Muscle layer of colon (tissue), 2 donors: ENCODE data around the gene ZNF121.
A peak's percentile ranks its signal among the peaks of the same experiment; 100 is the strongest.
"Not testable (repeated sequence)": the region's sequence is repeated elsewhere in the genome, so short reads cannot be mapped to it uniquely, and the experiment has no call there.

Source experiments
- H3K27ac ChIP-seq: one replicate; pipeline ENCODE4 v1.7.0; 2013; ENCODE audit warnings: low read depth, mild to moderate bottlenecking, low read length, moderate library complexity
- H3K27me3 ChIP-seq, 2 donors: one replicate each; pipeline ENCODE4 v1.7.0; 2013; ENCODE audit warnings: low read length in 2 of 2, mild to moderate bottlenecking in 2 of 2; ENCODE audit not compliant: insufficient read depth in 2 of 2, control insufficient read depth in 1 of 2
- H3K36me3 ChIP-seq: one replicate; pipeline ENCODE4 v1.7.0; 2013; ENCODE audit warnings: mild to moderate bottlenecking, low read length; ENCODE audit not compliant: insufficient read depth
- H3K4me1 ChIP-seq: one replicate; pipeline ENCODE4 v1.7.0; 2013; ENCODE audit warnings: mild to moderate bottlenecking, low read length; ENCODE audit not compliant: insufficient read depth
- H3K4me3 ChIP-seq, 2 donors: one replicate each; pipeline ENCODE4 v1.7.0; 2013; ENCODE audit warnings: low read length in 2 of 2, low read depth in 1 of 2, mild to moderate bottlenecking in 1 of 2, moderate library complexity in 1 of 2
- H3K9ac ChIP-seq: one replicate; pipeline ENCODE4 v1.7.0; 2013; ENCODE audit warnings: low read length
- H3K9me3 ChIP-seq: one replicate; pipeline ENCODE4 v1.7.0; 2013; ENCODE audit warnings: mild to moderate bottlenecking, low read length
- donor health status: abdominal sarcoma.
- donor health status: Adenocarcinoma of cecum.

Gene ZNF121

GRCh38 chr19:9580728-9581127 lies 3.6 kb downstream of the ZNF121 start:
- no peaks in the 10 kb centered on the region for H3K4me1 ChIP-seq
- H3K27ac ChIP-seq, result no peak overlapping the region
- H3K27me3 ChIP-seq, result no peaks in the 10 kb centered on the region
- H3K4me3 ChIP-seq, result no peak overlapping the region
- H3K36me3 ChIP-seq, result no peaks in the 10 kb centered on the region
- H3K9ac ChIP-seq, result no peak overlapping the region
- no peaks in the 10 kb centered on the region for H3K9me3 ChIP-seq

- Histone ChIP-seq H3K4me3 (no peak overlapping the region), H3K27ac (no peak overlapping the region)
Observed at GRCh38 chr19:9570255-9570654, 14.0 kb downstream of the ZNF121 start.

GRCh38 chr19:9566729-9567128 lies 17.6 kb downstream of the ZNF121 start:
- Histone ChIP-seq H3K9ac (no peak overlapping the region), H3K27me3 (no peaks in the 10 kb centered on the region), H3K4me3 (peak overlapping the region in 1 of 2 donors; percentile 23), H3K36me3 (peaks cover 55% of the 10 kb centered on the region), H3K27ac (no peak overlapping the region), H3K4me1 (no peaks in the 10 kb centered on the region), H3K9me3 (peaks cover 70% of the 10 kb centered on the region)

More at GRCh38 chr19:9570255-9570654, 14.0 kb downstream of the ZNF121 start:
- Histone ChIP-seq H3K9me3 (peaks cover 61% of the 10 kb centered on the region), H3K27me3 (no peaks in the 10 kb centered on the region), H3K36me3 (peaks cover 35% of the 10 kb centered on the region), H3K4me1 (no peaks in the 10 kb centered on the region), H3K9ac (no peak overlapping the region)

GRCh38 chr19:9565900-9566705 lies 18.2 kb downstream of the ZNF121 start:
- H3K36me3 ChIP-seq, result peaks cover 61% of the 10 kb centered on the region
- H3K27me3 ChIP-seq, result no peaks in the 10 kb centered on the region
- peaks cover 73% of the 10 kb centered on the region for H3K9me3 ChIP-seq
- H3K27ac ChIP-seq, result no peak overlapping the region
- peak overlapping the region in 1 of 2 donors; percentile 23 for H3K4me3 ChIP-seq
- H3K4me1 ChIP-seq, result no peaks in the 10 kb centered on the region
- H3K9ac ChIP-seq, result no peak overlapping the region

DNA sequence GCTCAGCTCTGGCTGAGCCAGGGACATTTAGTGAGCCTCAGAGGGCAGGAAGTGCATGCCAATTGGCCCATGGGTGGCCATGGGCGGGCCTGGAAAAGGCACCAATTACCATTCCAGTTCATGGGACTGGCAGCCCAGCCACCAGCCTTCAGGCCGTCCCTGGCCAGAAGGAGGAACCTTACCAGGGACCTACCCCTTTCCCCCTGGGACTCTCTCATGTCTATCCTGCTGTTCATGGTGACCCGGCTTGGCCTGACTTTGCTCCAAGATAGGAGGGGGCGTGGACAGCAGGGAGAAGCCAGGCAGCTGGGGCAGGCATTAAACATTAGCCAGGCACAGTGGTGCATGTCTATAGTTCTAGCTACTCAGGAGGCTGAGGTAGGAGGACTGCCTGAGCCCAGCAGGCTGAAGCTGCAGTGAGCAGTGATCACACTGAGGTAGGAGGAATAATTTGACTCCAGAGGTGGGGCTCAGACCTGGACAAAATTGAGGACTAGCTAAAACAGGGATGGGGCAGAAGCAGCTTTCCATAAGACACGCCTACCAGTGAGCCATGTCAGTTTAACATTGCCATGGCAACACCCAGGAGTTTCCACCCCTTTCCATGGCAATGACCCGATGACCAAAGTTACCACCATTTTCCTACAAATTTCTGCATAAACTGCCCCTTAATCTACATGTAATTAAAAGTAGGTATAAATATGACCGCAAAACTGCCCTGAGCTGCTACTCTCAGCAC lies 31.6 kb downstream of the ZNF121 start:
- H3K9me3 ChIP-seq, result no peaks in the 10 kb centered on the region

GRCh38 chr19:9547870-9548269 lies 36.4 kb downstream of the ZNF121 start:
- H3K27ac ChIP-seq, result no peak overlapping the region
- no peak overlapping the region for H3K4me3 ChIP-seq
- no peaks in the 10 kb centered on the region for H3K9me3 ChIP-seq
- no peaks in the 10 kb centered on the region for H3K4me1 ChIP-seq
- H3K36me3 ChIP-seq, result no peaks in the 10 kb centered on the region
- H3K27me3 ChIP-seq, result no peaks in the 10 kb centered on the region
- no peak overlapping the region for H3K9ac ChIP-seq

More for the DNA sequence above, 31.6 kb downstream of the ZNF121 start:
- Histone ChIP-seq H3K27me3 (no peaks in the 10 kb centered on the region), H3K9ac (no peak overlapping the region), H3K4me3 (no peak overlapping the region), H3K36me3 (no peaks in the 10 kb centered on the region), H3K27ac (no peak overlapping the region), H3K4me1 (no peaks in the 10 kb centered on the region)

DNA sequence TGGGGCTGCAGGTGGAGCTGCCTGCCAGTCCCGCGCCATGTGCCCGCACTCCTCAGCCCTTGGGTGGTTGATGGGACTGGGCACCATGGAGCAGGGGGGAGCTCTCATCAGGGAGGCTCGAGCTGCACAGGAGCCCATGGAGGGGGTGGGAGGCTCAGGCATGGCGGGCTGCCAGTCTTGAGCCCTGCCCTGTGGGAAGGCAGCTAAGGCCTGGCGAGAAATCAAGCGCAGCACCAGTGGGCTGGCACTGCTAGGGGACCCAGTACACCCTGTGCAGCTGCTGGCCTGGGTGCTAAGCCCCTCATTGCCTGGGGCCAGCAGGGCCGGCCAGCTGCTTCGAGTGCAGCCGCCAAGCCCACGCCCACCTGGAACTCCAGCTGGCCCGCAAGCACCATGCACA lies 43.0 kb downstream of the ZNF121 start:
- H3K27me3 ChIP-seq, H3K9me3 ChIP-seq, H3K4me3 ChIP-seq, H3K4me1 ChIP-seq, H3K36me3 ChIP-seq, H3K9ac ChIP-seq, H3K27ac ChIP-seq: not testable (repeated sequence)

GRCh38 chr19:9539921-9540320 lies 44.4 kb downstream of the ZNF121 start:
- H3K9me3 ChIP-seq, result peaks cover 16% of the 10 kb centered on the region
- not testable (repeated sequence) for H3K27ac ChIP-seq, H3K4me1 ChIP-seq, H3K9ac ChIP-seq, H3K27me3 ChIP-seq
- peak overlapping the region in 1 of 2 donors; percentile 83 for H3K4me3 ChIP-seq
- H3K36me3 ChIP-seq, result peaks cover 13% of the 10 kb centered on the region

DNA sequence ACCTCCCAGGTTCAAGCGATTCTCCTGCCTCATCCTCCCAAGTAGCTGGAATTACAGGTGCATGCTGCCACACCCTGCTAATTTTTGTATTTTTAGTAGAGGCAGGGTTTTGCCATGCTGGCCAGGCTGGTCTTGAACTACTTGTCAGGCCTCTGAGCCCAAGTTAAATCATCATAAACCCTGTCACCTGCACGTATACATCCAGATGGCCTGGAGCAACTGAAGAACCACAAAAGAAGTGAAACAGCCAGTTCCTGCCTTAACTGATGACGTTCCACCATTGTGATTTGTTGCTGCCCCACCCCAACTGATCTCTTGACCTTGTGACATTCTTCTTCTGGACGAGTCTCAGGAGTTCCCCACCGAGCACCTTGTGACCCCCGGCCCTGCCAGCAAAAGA lies 45.1 kb downstream of the ZNF121 start:
- H3K27ac ChIP-seq, result not testable (repeated sequence)

GRCh38 chr19:9538183-9539058 lies 45.9 kb downstream of the ZNF121 start, which contains the start of gene ZNF426:
ZNF426 (minus strand) TSS chr19:9538645; CDS start chr19:9536232, 2,413 bp downstream.
- Histone ChIP-seq H3K9me3 (peaks cover 29% of the 10 kb centered on the region), H3K36me3 (peaks cover 28% of the 10 kb centered on the region), H3K27ac (peak within 1 kb of the TSS; percentile 75), H3K4me1 (no peaks in the 10 kb centered on the region), H3K27me3 (no peaks in the 10 kb centered on the region), H3K9ac (peak within 1 kb of the TSS; percentile 89), H3K4me3 (peak within 1 kb of the TSS; percentile 78 to 83)

More for the DNA sequence above, 45.1 kb downstream of the ZNF121 start:
- H3K4me3 ChIP-seq, result peak overlapping the region in 1 of 2 donors; percentile 83
- peaks cover 20% of the 10 kb centered on the region for H3K36me3 ChIP-seq
- H3K9me3 ChIP-seq, result peaks cover 22% of the 10 kb centered on the region
- H3K4me1 ChIP-seq, H3K9ac ChIP-seq, H3K27me3 ChIP-seq: not testable (repeated sequence)

DNA sequence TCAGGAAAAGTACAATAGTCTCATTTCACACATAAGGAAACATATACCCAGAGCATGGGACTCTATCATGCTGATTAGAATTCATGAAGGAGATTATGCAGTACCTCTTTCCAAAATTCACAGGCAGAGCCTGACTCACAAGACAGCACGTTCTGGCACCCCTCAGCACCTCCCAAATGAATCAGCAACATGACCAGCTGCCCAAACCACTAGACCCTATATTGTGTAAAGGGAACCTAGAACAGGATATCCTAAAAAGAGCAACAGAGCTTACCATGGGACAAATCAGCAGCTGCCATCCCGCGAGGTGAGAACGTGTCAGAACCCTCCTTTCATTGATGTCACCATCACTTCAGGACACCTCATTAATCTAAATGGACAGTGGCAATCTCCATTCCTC lies 48.4 kb downstream of the ZNF121 start:
- peaks cover 53% of the 10 kb centered on the region for H3K9me3 ChIP-seq
- no peaks in the 10 kb centered on the region for H3K27me3 ChIP-seq
- peak overlapping the region in 1 of 2 donors; percentile 20 for H3K4me3 ChIP-seq
- no peaks in the 10 kb centered on the region for H3K4me1 ChIP-seq
- no peak overlapping the region for H3K27ac ChIP-seq
- peaks cover 53% of the 10 kb centered on the region for H3K36me3 ChIP-seq
- H3K9ac ChIP-seq, result no peak overlapping the region
